ENCODE measurements around the gene TMEM204. TPM values are rescaled to one million over a fixed set of nuclear protein-coding genes. Genes with fewer than 3 reads are reported as not detected.

The TMEM204 gene
- total and polyA plus RNA-seq, 10 of the 15 experiments (the other 5 are each of a cell fraction or from before 2014, with no cell fraction given) = 0.05 to 0.30 (median 0.18) TPM; not detected in 7

- in situ Hi-C loops (cut with MboI) (no loop called here), intact Hi-C loops (cut with micrococcal nuclease; ENCODE audit: unreplicated experiment) (no loop called here)
- no peak overlapping the region for H3K9ac ChIP-seq (ENCODE audit: control insufficient read depth, insufficient read depth, low read length)
- no peaks in the 10 kb centered on the region for H3K4me1 ChIP-seq (ENCODE audit: control insufficient read depth, insufficient read depth, low read length)
- ATAC-seq (no peak), DNase-seq (ENCODE audit: low read depth, low spot score) (no peak), FAIRE-seq (no peak)
- H3K4me2 ChIP-seq (ENCODE audit: control insufficient read depth, insufficient read depth) = no peak overlapping the region
- no peaks in the 10 kb centered on the region for H3K9me3 ChIP-seq (replicated peaks; ENCODE audit: control insufficient read depth, insufficient read depth, low read length)
- 46% methylated on average over 26 of the region's 26 CpGs for WGBS (ENCODE audit: insufficient coverage, insufficient replicate concordance, low lambda C conversion rate, missing lambda C conversion rate)
- no TSS peak for BruUV-seq (replicated peaks)
- H3K27me3 ChIP-seq (replicated peaks in 1 of 2; ENCODE audit: control insufficient read depth in 2 of 2, insufficient read depth in 2 of 2, low read length in 1 of 2) = no peaks in the 10 kb centered on the region; a peak in 1 of 4 replicates
- CTCF ChIA-PET = interaction anchor here (0.8 to 1.4 kb wide), 3 partner anchors 98 to 175 kb away, joined by 3 to 6 read pairs (median 3); no protein-coding TSS in a partner anchor
- H3K4me3 ChIP-seq = no peak overlapping the region
- no peaks in the 10 kb centered on the region for H3K79me2 ChIP-seq (ENCODE audit: control insufficient read depth, insufficient read depth, low read length)
- H2AFZ ChIP-seq (ENCODE audit: control insufficient read depth, low read depth, low read length) = no peak overlapping the region
- SMC1A ChIA-PET (ENCODE audit: uncharacterized antibody, unreplicated experiment) = interaction anchor here (0.8 kb wide), 1 partner anchor 110 kb away, joined by 3 read pairs; no protein-coding TSS in a partner anchor
- TF ChIP-seq NFIC (IDR thresholded peaks at IDR 0.05; ENCODE audit: low read depth, low read length) = no peak
- TF ChIP-seq NFXL1 (IDR thresholded peaks at IDR 0.05; ENCODE audit: borderline replicate concordance) = no peak
- no peak for TF ChIP-seq ASH2L (IDR thresholded peaks at IDR 0.05; ENCODE audit: borderline replicate concordance, low read depth)
- TF ChIP-seq NBN (IDR thresholded peaks at IDR 0.05) = no peak
- TF ChIP-seq KAT2A (conservative IDR thresholded peaks at IDR 0.05; ENCODE audit: control insufficient read depth, low read depth, low read length) = no peak
- no peak for TF ChIP-seq MEF2A (IDR thresholded peaks at IDR 0.05; ENCODE audit: insufficient read depth, low read depth, low read length)
- TF ChIP-seq SREBF2 (IDR thresholded peaks at IDR 0.05; ENCODE audit: low read length) = no peak
- no peak for TF ChIP-seq MYC (IDR thresholded peaks at IDR 0.05; ENCODE audit: insufficient read depth, insufficient read length, insufficient replicate concordance, low read length, severe bottlenecking)
- TF ChIP-seq SKIL (IDR thresholded peaks at IDR 0.05; ENCODE audit: low read depth, poor library complexity, severe bottlenecking) = no peak
- no peak for TF ChIP-seq NR2C1 (IDR thresholded peaks at IDR 0.05)
- TF ChIP-seq WRNIP1 (IDR thresholded peaks at IDR 0.05; ENCODE audit: borderline replicate concordance, low read depth, low read length) = no peak
- TF ChIP-seq NRF1 (conservative IDR thresholded peaks at IDR 0.05; ENCODE audit: low read depth, low read length) = no peak
- TF ChIP-seq EP300 (IDR thresholded peaks at IDR 0.05; ENCODE audit: borderline replicate concordance in 1 of 2, control insufficient read depth in 1 of 2, low read depth in 2 of 2, low read length in 2 of 2) = no peak
- RAD21 ChIA-PET (ENCODE audit: unreplicated experiment) = no interaction called here
- no peaks in the 10 kb centered on the region for H4K20me1 ChIP-seq (ENCODE audit: control insufficient read depth, insufficient read depth)
- no peak overlapping the region for H3K27ac ChIP-seq (ENCODE audit: control insufficient read depth, insufficient read depth)
- POLR2A ChIA-PET = interaction anchor here (0.6 kb wide), 1 partner anchor 109 kb away, joined by 3 read pairs; no protein-coding TSS in a partner anchor
- H3K36me3 ChIP-seq (ENCODE audit: control insufficient read depth in 2 of 2, insufficient read depth in 2 of 2, low read length in 1 of 2) = no peaks in the 10 kb centered on the region
These were observed 4.4 kb downstream of the TMEM204 start for GRCh38 chr16:1537763-1538289.
